Liver (tissue), 3 donors: ENCODE data around the gene SYF2.

Source experiments
- CTCF ChIP-seq: fragments of 150-350 bp; IDR thresholded peaks from 2 replicates; pipeline ENCODE4 v1.5.1; 2017; ENCODE audit warnings: improper control_type of control experiment, low read depth, low read length; ENCODE audit not compliant: missing input control
- HNF4A ChIP-seq, 2 donors: conservative IDR thresholded peaks; 2 replicates each; pipeline ENCODE4 v1.6.1; 2016; ENCODE audit warnings: antibody characterized with exemption in 2 of 2, mild to moderate bottlenecking in 2 of 2
- RAD21 ChIP-seq, 2 donors: IDR thresholded peaks; 2 replicates each; pipeline ENCODE4 v1.6.1; 2016; ENCODE audit warnings: antibody characterized with exemption in 2 of 2, mild to moderate bottlenecking in 2 of 2
- YY1 ChIP-seq: IDR thresholded peaks from 2 replicates; pipeline ENCODE4 v1.6.1; 2016; ENCODE audit warnings: antibody characterized with exemption, mild to moderate bottlenecking
- TF ChIP-seq, protein P1 (sequence below): IDR thresholded peaks from 2 replicates; pipeline ENCODE4 v1.6.1; 2016; ENCODE audit warnings: antibody characterized with exemption
- donor health status: healthy.
- donor health status: healthy.

GRCh38 chr1:25197235-25197975 lies 34.9 kb downstream of the SYF2 start:
- TF ChIP-seq YY1 (no peak), CTCF (no peak), HNF4A (conservative IDR thresholded peaks at IDR 0.05) (no peak), RAD21 (IDR thresholded peaks at IDR 0.05) (no peak)
- TF ChIP-seq, protein P1, sequence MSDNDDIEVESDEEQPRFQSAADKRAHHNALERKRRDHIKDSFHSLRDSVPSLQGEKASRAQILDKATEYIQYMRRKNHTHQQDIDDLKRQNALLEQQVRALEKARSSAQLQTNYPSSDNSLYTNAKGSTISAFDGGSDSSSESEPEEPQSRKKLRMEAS: no peak
